NCI-H128 (cell line): Measurements from ENCODE around the gene CNTN4.

Experiments used
- DNase-seq: peaks from one replicate; lab custom pipeline; 2025; ENCODE audit not compliant: unreplicated experiment; lab: John Stamatoyannopoulos, UW

CNTN4 gene

GRCh38 chr3:2849092-2849491, 750.4 kb downstream of the CNTN4 start:
- no peak for DNase-seq

GRCh38 chr3:2850701-2851100, 752.0 kb downstream of the CNTN4 start:
- DNase-seq: no peak

GRCh38 chr3:2851361-2851760, 752.7 kb downstream of the CNTN4 start:
- DNase-seq: no peak

- no peak for DNase-seq
Observed at GRCh38 chr3:2851835-2852234, 753.2 kb downstream of the CNTN4 start.

GRCh38 chr3:2853651-2854050, 755.0 kb downstream of the CNTN4 start:
- DNase-seq: no peak

- no peak for DNase-seq
Observed at GRCh38 chr3:2856138-2857133, 757.8 kb downstream of the CNTN4 start.

- no peak for DNase-seq
Observed at GRCh38 chr3:2860626-2861025, 762.0 kb downstream of the CNTN4 start.

GRCh38 chr3:2861120-2861519, 762.5 kb downstream of the CNTN4 start:
- no peak for DNase-seq

- no peak for DNase-seq
Observed at GRCh38 chr3:2861920-2862319, 763.3 kb downstream of the CNTN4 start.

- DNase-seq: no peak
Observed at GRCh38 chr3:2862366-2862765, 763.7 kb downstream of the CNTN4 start.

- DNase-seq: no peak
Observed at GRCh38 chr3:2863127-2863526, 764.5 kb downstream of the CNTN4 start.

GRCh38 chr3:2869905-2870304, 771.2 kb downstream of the CNTN4 start:
- DNase-seq: no peak

GRCh38 chr3:2870724-2871333, 772.2 kb downstream of the CNTN4 start:
- DNase-seq: no peak

GRCh38 chr3:2872884-2873283, 774.2 kb downstream of the CNTN4 start:
- no peak for DNase-seq

- DNase-seq: no peak
Observed at GRCh38 chr3:2873986-2874385, 775.3 kb downstream of the CNTN4 start.

- no peak for DNase-seq
Observed at GRCh38 chr3:2875699-2876098, 777.0 kb downstream of the CNTN4 start.

- DNase-seq: no peak
Observed at GRCh38 chr3:2876362-2876761, 777.7 kb downstream of the CNTN4 start.

GRCh38 chr3:2879023-2879422, 780.4 kb downstream of the CNTN4 start:
- DNase-seq: no peak

- DNase-seq: no peak
Observed at GRCh38 chr3:2879587-2879986, 780.9 kb downstream of the CNTN4 start.

GRCh38 chr3:2880218-2880756, 781.6 kb downstream of the CNTN4 start:
- no peak for DNase-seq

GRCh38 chr3:2883283-2883682, 784.6 kb downstream of the CNTN4 start:
- no peak for DNase-seq

GRCh38 chr3:2888592-2888991, 789.9 kb downstream of the CNTN4 start:
- DNase-seq: no peak
